Stomach (tissue), 9 donors: Measurements from ENCODE around the gene LRRC3C. TPM values are rescaled to one million over a fixed set of nuclear protein-coding genes. Genes with fewer than 3 reads are reported as not detected.

ENCODE experiments used
- DNase-seq, 2 donors: peaks; one replicate each; pipeline versions ENCODE4 v3.0.0 to v3.0.0-alpha.2; 2013 to 2019
- H3K27ac ChIP-seq, 5 donors: fragments of 200-600 bp in 4 of 5; sonication (generic) in 4 of 5; one replicate each; pipeline ENCODE4 v1.5.1; 2013 to 2019; ENCODE audit warnings: mild to moderate bottlenecking in 1 of 5, moderate library complexity in 1 of 5
- H3K27me3 ChIP-seq, 3 donors: fragments of 200-600 bp; sonication (generic); one replicate each; pipeline ENCODE4 v1.5.1; 2017 to 2019; ENCODE audit warnings: mixed run types in 1 of 3
- H3K36me3 ChIP-seq, 4 donors: fragments of 200-600 bp; sonication (generic); 1 replicate in 3 of 4; 2 replicates in 1 of 4; pipeline ENCODE4 v1.5.1; 2016 to 2019
- H3K4me1 ChIP-seq, 4 donors: fragments of 200-600 bp; sonication (generic); one replicate each; pipeline ENCODE4 v1.5.1; 2016 to 2019
- H3K4me3 ChIP-seq, 4 donors: fragments of 200-600 bp; sonication (generic) in 3 of 4; one replicate each; pipeline ENCODE4 v1.5.1; 2016 to 2019; ENCODE audit warnings: mild to moderate bottlenecking in 1 of 4
- H3K9me3 ChIP-seq, 4 donors: fragments of 200-600 bp; sonication (generic); one replicate each; pipeline ENCODE4 v1.5.1; 2016 to 2019
- CTCF ChIP-seq, 7 experiments: fragments of 450-650 bp in 4 of 7; fragments of 200-600 bp in 3 of 7; sonication (generic) in 3 of 7; IDR thresholded peaks; one replicate each; pipeline ENCODE4 v1.5.1; 2016 to 2019; ENCODE audit warnings: antibody characterized with exemption in 7 of 7, control low read depth in 2 of 7, mild to moderate bottlenecking in 1 of 7
- EP300 ChIP-seq: sonication (generic); formaldehyde crosslinking; IDR thresholded peaks from one replicate; pipeline ENCODE4 v1.6.1; 2017; ENCODE audit warnings: antibody characterized with exemption
- POLR2A ChIP-seq, 4 donors: fragments of 450-650 bp; IDR thresholded peaks; one replicate each; pipeline ENCODE4 v1.6.1; 2016; ENCODE audit warnings: antibody characterized with exemption in 4 of 4, control low read depth in 2 of 4, mild to moderate bottlenecking in 1 of 4, moderate library complexity in 1 of 4
- POLR2AphosphoS5 ChIP-seq, 3 donors: sonication (generic); formaldehyde crosslinking; IDR thresholded peaks; one replicate each; pipeline ENCODE4 v1.6.1; 2016; ENCODE audit warnings: antibody characterized with exemption in 3 of 3
- WGBS, 5 donors: extraction: QIAGEN DNeasy Blood & Tissue Kit in 3 of 5; methylation state at CpG; one replicate each; pipeline versions ENCODE4 v1.1.5 to v1.1.7; 2013 to 2018; 5-methylcytosine and 5-hydroxymethylcytosine counted together
- intact Hi-C: fragments of 100-400 bp; cut with DNase I; formaldehyde crosslinking; loops from one replicate; pipeline ENCODE4 v1.15.1; 2023; ENCODE audit warnings: low total_unique reads
- polyA plus RNA-seq, 3 donors: library from polyadenylated mRNA; stranded (reverse); fragments of 200-250 nt; gene quantifications; one replicate each; pipeline ENCODE4 v1.2.3, GENCODE V29; 2013
- total RNA-seq, 5 donors: library from RNA; depleted of rRNA; stranded (reverse); fragments of >200 nt; gene quantifications; one replicate each; pipeline versions ENCODE4 v1.1.0 to v1.2.3, GENCODE V29; 2014 to 2016
- donor health status: healthy with polysubstance abuse.
- donor health status: Bipolar disorder and iron deficiency.
- donor health status: healthy.

The LRRC3C gene
- total and polyA plus RNA-seq, 8 donors, result not detected

- Histone ChIP-seq H3K4me1 (peaks cover 0 to 8% (median 2%) of the 10 kb centered on the region in 4 donors), H3K27me3 (no peaks in the 10 kb centered on the region), H3K36me3 (no peaks in the 10 kb centered on the region), H3K9me3 (no peaks in the 10 kb centered on the region), H3K4me3 (no peak overlapping the region), H3K27ac (no peak overlapping the region)
- no peak for DNase-seq
- intact Hi-C loops, result no loop called here
- TF ChIP-seq POLR2A (IDR thresholded peaks at IDR 0.05), result no peak
- WGBS, 5 donors, result 58 to 76% (median 69%) methylated on average over 2 to 3 of the region's 3 CpGs
Measured at GRCh38 chr17:39935909-39936308, 8.4 kb downstream of the LRRC3C start.

- no peaks in the 10 kb centered on the region for H3K27me3 ChIP-seq
- no peak for TF ChIP-seq POLR2AphosphoS5 (IDR thresholded peaks at IDR 0.05)
- TF ChIP-seq POLR2A (IDR thresholded peaks at IDR 0.05), result no peak
- TF ChIP-seq CTCF (IDR thresholded peaks at IDR 0.05), result no peak
- no peak for TF ChIP-seq EP300
- H3K4me3 ChIP-seq, result no peak overlapping the region
- no peaks in the 10 kb centered on the region for H3K9me3 ChIP-seq
- no peak for DNase-seq
- no peaks in the 10 kb centered on the region for H3K36me3 ChIP-seq
- intact Hi-C loops, result no loop called here
- 84 to 98% (median 94%) methylated on average over 3 of the region's 3 CpGs for WGBS, 5 donors
- no peak overlapping the region for H3K27ac ChIP-seq
- H3K4me1 ChIP-seq, result peaks cover 0 to 8% (median 2%) of the 10 kb centered on the region in 4 donors
Measured at GRCh38 chr17:39937447-39937846, 9.9 kb downstream of the LRRC3C start.

- intact Hi-C loops, result no loop called here
- Histone ChIP-seq H3K36me3 (no peaks in the 10 kb centered on the region), H3K27ac (no peak overlapping the region), H3K27me3 (no peaks in the 10 kb centered on the region), H3K4me1 (peaks cover 0 to 8% (median 2%) of the 10 kb centered on the region in 4 donors), H3K4me3 (no peak overlapping the region), H3K9me3 (no peaks in the 10 kb centered on the region)
- WGBS, 5 donors, result 54 to 68% (median 61%) methylated on average over 8 of the region's 8 CpGs
- no peak for TF ChIP-seq CTCF (IDR thresholded peaks at IDR 0.05)
- no peak for TF ChIP-seq POLR2AphosphoS5 (IDR thresholded peaks at IDR 0.05)
- no peak for TF ChIP-seq POLR2A (IDR thresholded peaks at IDR 0.05)
- no peak for TF ChIP-seq EP300
- DNase-seq, result no peak
Measured at GRCh38 chr17:39938140-39938869, 10.8 kb downstream of the LRRC3C start.

- intact Hi-C loops, result no loop called here
- H3K4me1 ChIP-seq, result peaks cover 0 to 8% (median 2%) of the 10 kb centered on the region in 4 donors
- WGBS, 5 donors, result 82 to 91% (median 84%) methylated on average over 3 of the region's 3 CpGs
- no peak overlapping the region for H3K4me3 ChIP-seq
- no peaks in the 10 kb centered on the region for H3K36me3 ChIP-seq
- no peaks in the 10 kb centered on the region for H3K27me3 ChIP-seq
- H3K9me3 ChIP-seq, result no peaks in the 10 kb centered on the region
- H3K27ac ChIP-seq, result no peak overlapping the region
- TF ChIP-seq POLR2A (IDR thresholded peaks at IDR 0.05) (no peak), CTCF (IDR thresholded peaks at IDR 0.05) (no peak), EP300 (no peak), POLR2AphosphoS5 (IDR thresholded peaks at IDR 0.05) (no peak)
- DNase-seq, result no peak
Measured at GRCh38 chr17:39939106-39939505, 11.6 kb downstream of the LRRC3C start.
